ENCODE results near the gene IL31.

IL31 gene

GRCh38 chr12:122124370-122124769, 49.7 kb downstream of the IL31 start (continued):
- TF ChIP-seq ZNF391 (tag by site-specific recombination; IDR thresholded peaks at IDR 0.05; ENCODE audit: borderline replicate concordance, low read depth) (no peak), OVOL3 (tag by site-specific recombination; IDR thresholded peaks at IDR 0.05) (no peak), BCL11A (tag by site-specific recombination; IDR thresholded peaks at IDR 0.05; ENCODE audit: low read depth) (no peak), ZNF398 (tag by site-specific recombination; IDR thresholded peaks at IDR 0.05) (no peak), KLF16 (tag by site-specific recombination; IDR thresholded peaks at IDR 0.05) (no peak), HIC1 (tag by site-specific recombination; IDR thresholded peaks at IDR 0.05) (no peak), ZNF18 (tag by site-specific recombination; IDR thresholded peaks at IDR 0.05) (no peak), TRIM28 (IDR thresholded peaks at IDR 0.05; ENCODE audit: borderline replicate concordance, low read length) (no peak)

GRCh38 chr12:122123761-122124145, 50.3 kb downstream of the IL31 start:
- Histone ChIP-seq H3K27ac (ENCODE audit: extremely low read depth, low read depth, low read length) (no peak overlapping the region), H3K4me3 (ENCODE audit: low read depth, low read length) (no peak overlapping the region), H3K4me1 (ENCODE audit: control insufficient read depth, insufficient read depth, low read length) (no peaks in the 10 kb centered on the region), H3K9me3 (ENCODE audit: control insufficient read depth, insufficient read depth, low read depth, low read length) (no peaks in the 10 kb centered on the region), H3K36me3 (ENCODE audit: control insufficient read depth in 2 of 2, insufficient read depth in 1 of 2, low read length in 2 of 2) (peaks cover 0 to 17% of the 10 kb centered on the region in 2 experiments; a peak in 1 of 3 replicates)
- ChIA-PET POLR2A (interaction anchor here (1.3 kb wide), 1 partner anchor 61 kb away, joined by 3 read pairs; no protein-coding TSS in a partner anchor), CTCF (interaction anchor here (0.6 to 6.7 kb wide), 31 partner anchors 9 to 1240 kb away, joined by 3 to 110 read pairs (median 5); no protein-coding TSS in a partner anchor)
- TF ChIP-seq ZBTB26 (tag by site-specific recombination; optimal IDR thresholded peaks at IDR 0.05): peak; percentile 1
- no peak for TF ChIP-seq ZNF501 (tag by site-specific recombination; IDR thresholded peaks at IDR 0.05)

- CTCF ChIA-PET: interaction anchor here (0.6 to 6.7 kb wide), 33 partner anchors 8 to 1240 kb away, joined by 3 to 110 read pairs (median 4); no protein-coding TSS in a partner anchor
- H3K4me1 ChIP-seq (ENCODE audit: control insufficient read depth, insufficient read depth, low read length): no peaks in the 10 kb centered on the region
- no peak overlapping the region for H3K27ac ChIP-seq (ENCODE audit: extremely low read depth, low read depth, low read length)
- no peaks in the 10 kb centered on the region for H3K9me3 ChIP-seq (ENCODE audit: control insufficient read depth, insufficient read depth, low read depth, low read length)
- POLR2A ChIA-PET: interaction anchor here (0.5 to 1.3 kb wide), 2 partner anchors 61 to 71 kb away, joined by 3 to 6 read pairs; no protein-coding TSS in a partner anchor
- H3K4me3 ChIP-seq (ENCODE audit: low read depth, low read length): no peak overlapping the region
- peaks cover 0 to 12% of the 10 kb centered on the region in 2 experiments; a peak in 1 of 3 replicates for H3K36me3 ChIP-seq (ENCODE audit: control insufficient read depth in 2 of 2, insufficient read depth in 1 of 2, low read length in 2 of 2)
- no peak for TF ChIP-seq KLF16 (tag by site-specific recombination; IDR thresholded peaks at IDR 0.05)
- TF ChIP-seq GLI4 (tag by site-specific recombination; IDR thresholded peaks at IDR 0.05): no peak
- TF ChIP-seq ZNF280C (tag by site-specific recombination; IDR thresholded peaks at IDR 0.05): no peak
- TF ChIP-seq ZNF791 (tag by site-specific recombination; IDR thresholded peaks at IDR 0.05): no peak
- no peak for TF ChIP-seq TRIM28 (IDR thresholded peaks at IDR 0.05; ENCODE audit: borderline replicate concordance, low read length)
- TF ChIP-seq ZNF2 (tag by site-specific recombination; IDR thresholded peaks at IDR 0.05): 0 out of 2 replicates have a peak, but pooled peaks have one; percentile 24
- TF ChIP-seq ZNF670 (tag by site-specific recombination; IDR thresholded peaks at IDR 0.05; ENCODE audit: low read depth): no peak
- TF ChIP-seq ZEB2 (tag by site-specific recombination; IDR thresholded peaks at IDR 0.05): 0 out of 2 replicates have a peak, but pooled peaks have one; percentile 41
- TF ChIP-seq GLIS2 (tag by site-specific recombination; IDR thresholded peaks at IDR 0.05): no peak
- 0 out of 2 replicates have a peak, but pooled peaks have one; percentile 39 for TF ChIP-seq ZNF223 (tag by site-specific recombination; IDR thresholded peaks at IDR 0.05)
- no peak for TF ChIP-seq INSM2 (tag by site-specific recombination; IDR thresholded peaks at IDR 0.05)
Measured at GRCh38 chr12:122123051-122123760, 50.8 kb downstream of the IL31 start.
